Activated CD4-positive, alpha-beta memory T cell treated with anti-CD3 and anti-CD28 coated beads for 36 hours (primary cell): ENCODE results near the gene SPTBN5. TPM values are rescaled to one million over a fixed set of nuclear protein-coding genes. Genes with fewer than 3 reads are reported as not detected.
A peak's percentile ranks its signal among the peaks of the same experiment; 100 is the strongest.

Experiments
- CTCF ChIA-PET: fragments of 350-600 bp; sonication (Branson Sonifier 250); formaldehyde crosslinking; loops from one replicate; lab custom pipeline; 2021; ENCODE audit warnings: antibody characterized with exemption, inconsistent platforms; lab: Charles Lee
- POLR2A ChIA-PET: fragments of 350-600 bp; sonication (Branson Sonifier 250); formaldehyde crosslinking; loops from one replicate; lab custom pipeline; 2021; ENCODE audit warnings: antibody characterized with exemption; lab: Charles Lee
- DNase-seq: peaks from one replicate; pipeline ENCODE4 v3.0.0-alpha.2; 2020
- H3K27ac Mint-ChIP-seq: one replicate; pipeline ENCODE4 v1.8.0; 2021; ENCODE audit warnings: mixed read lengths
- H3K27me3 Mint-ChIP-seq: one replicate; pipeline ENCODE4 v1.8.0; 2021; ENCODE audit warnings: mixed read lengths
- H3K36me3 Mint-ChIP-seq: one replicate; pipeline ENCODE4 v1.8.0; 2021; ENCODE audit warnings: mixed read lengths
- H3K4me1 Mint-ChIP-seq: one replicate; pipeline ENCODE4 v1.8.0; 2021; ENCODE audit warnings: low read depth, mixed read lengths
- H3K4me3 Mint-ChIP-seq: one replicate; pipeline ENCODE4 v1.8.0; 2021; ENCODE audit warnings: mild to moderate bottlenecking, mixed read lengths
- H3K9me3 Mint-ChIP-seq: one replicate; pipeline ENCODE4 v1.8.0; 2021; ENCODE audit warnings: mixed read lengths
- intact Hi-C: fragments of 100-400 bp; cut with micrococcal nuclease; formaldehyde crosslinking; loops from one replicate; pipeline ENCODE4 v1.15.1; 2023
- total RNA-seq, 2 experiments: library from RNA; stranded (reverse); gene quantifications; one replicate each; pipeline ENCODE4 v1.2.3, GENCODE V29; 2021

The SPTBN5 gene
- total RNA-seq, 2 experiments from 2014 or later: 0.88 to 1.6 TPM

GRCh38 chr15:41926185-41927056, 32.6 kb upstream of the SPTBN5 start:
- intact Hi-C loops: no loop called here
- DNase-seq: no peak
- POLR2A ChIA-PET: no interaction called here
- no peaks in the 10 kb centered on the region for H3K9me3 Mint-ChIP-seq
- H3K27ac Mint-ChIP-seq: peak overlapping the region; percentile 6
- H3K4me3 Mint-ChIP-seq: no peak overlapping the region
- CTCF ChIA-PET: interaction anchor here (0.9 kb wide), 1 partner anchor 11 kb away, joined by 3 read pairs; no protein-coding TSS in a partner anchor
- H3K36me3 Mint-ChIP-seq: peaks cover 17% of the 10 kb centered on the region
- H3K27me3 Mint-ChIP-seq: no peaks in the 10 kb centered on the region
- H3K4me1 Mint-ChIP-seq: peaks cover 39% of the 10 kb centered on the region

GRCh38 chr15:41925086-41925608, 31.3 kb upstream of the SPTBN5 start:
- ChIA-PET POLR2A (no interaction called here), CTCF (no interaction called here)
- H3K27me3 Mint-ChIP-seq: no peaks in the 10 kb centered on the region
- H3K9me3 Mint-ChIP-seq: no peaks in the 10 kb centered on the region
- H3K4me3 Mint-ChIP-seq: no peak overlapping the region
- DNase-seq: no peak
- intact Hi-C loops: no loop called here
- H3K27ac Mint-ChIP-seq: no peak overlapping the region
- peaks cover 36% of the 10 kb centered on the region for H3K4me1 Mint-ChIP-seq
- peaks cover 18% of the 10 kb centered on the region for H3K36me3 Mint-ChIP-seq

GRCh38 chr15:41923401-41923997, 29.6 kb upstream of the SPTBN5 start:
- Mint-ChIP-seq H3K4me3 (no peak overlapping the region), H3K27me3 (no peaks in the 10 kb centered on the region), H3K36me3 (peaks cover 27% of the 10 kb centered on the region), H3K4me1 (peaks cover 24% of the 10 kb centered on the region), H3K27ac (no peak overlapping the region), H3K9me3 (no peaks in the 10 kb centered on the region)
- ChIA-PET POLR2A (no interaction called here), CTCF (interaction anchor here (2.8 kb wide), 1 partner anchor 19 kb away, joined by 9 read pairs; no protein-coding TSS in a partner anchor)
- intact Hi-C loops: no loop called here
- DNase-seq: no peak

- peaks cover 17% of the 10 kb centered on the region for H3K4me1 Mint-ChIP-seq
- no peaks in the 10 kb centered on the region for H3K9me3 Mint-ChIP-seq
- no peak overlapping the region for H3K27ac Mint-ChIP-seq
- peaks cover 27% of the 10 kb centered on the region for H3K36me3 Mint-ChIP-seq
- POLR2A ChIA-PET: no interaction called here
- H3K27me3 Mint-ChIP-seq: no peaks in the 10 kb centered on the region
- no peak overlapping the region for H3K4me3 Mint-ChIP-seq
- CTCF ChIA-PET: interaction anchor here (2.8 kb wide), 1 partner anchor 17 kb away, joined by 9 read pairs; no protein-coding TSS in a partner anchor
- intact Hi-C loops: no loop called here
- DNase-seq: no peak
Observed at GRCh38 chr15:41922353-41922752, 28.5 kb upstream of the SPTBN5 start.

- POLR2A ChIA-PET: no interaction called here
- peaks cover 29% of the 10 kb centered on the region for H3K36me3 Mint-ChIP-seq
- peaks cover 12% of the 10 kb centered on the region for H3K4me1 Mint-ChIP-seq
- no peak overlapping the region for H3K27ac Mint-ChIP-seq
- intact Hi-C loops: no loop called here
- H3K4me3 Mint-ChIP-seq: no peak overlapping the region
- no peaks in the 10 kb centered on the region for H3K9me3 Mint-ChIP-seq
- H3K27me3 Mint-ChIP-seq: no peaks in the 10 kb centered on the region
- CTCF ChIA-PET: interaction anchor here (2.8 kb wide), 1 partner anchor 17 kb away, joined by 9 read pairs; no protein-coding TSS in a partner anchor
- no peak for DNase-seq
Observed at GRCh38 chr15:41921639-41922038, 27.8 kb upstream of the SPTBN5 start.

GRCh38 chr15:41921167-41921566, 27.3 kb upstream of the SPTBN5 start:
- H3K4me1 Mint-ChIP-seq: peaks cover 7% of the 10 kb centered on the region
- CTCF ChIA-PET: no interaction called here
- H3K9me3 Mint-ChIP-seq: no peaks in the 10 kb centered on the region
- POLR2A ChIA-PET: no interaction called here
- no peak for DNase-seq
- H3K36me3 Mint-ChIP-seq: peaks cover 30% of the 10 kb centered on the region
- intact Hi-C loops: no loop called here
- H3K4me3 Mint-ChIP-seq: no peak overlapping the region
- no peak overlapping the region for H3K27ac Mint-ChIP-seq
- H3K27me3 Mint-ChIP-seq: no peaks in the 10 kb centered on the region

GRCh38 chr15:41919954-41920538, 26.2 kb upstream of the SPTBN5 start:
- peaks cover 33% of the 10 kb centered on the region for H3K36me3 Mint-ChIP-seq
- H3K27ac Mint-ChIP-seq: no peak overlapping the region

GRCh38 chr15:41919201-41919820, 25.5 kb upstream of the SPTBN5 start:
- intact Hi-C loops: loop anchor here (1.0 kb wide), 1 partner anchor 26 kb away; no protein-coding TSS in a partner anchor
- no peak overlapping the region for H3K27ac Mint-ChIP-seq
- H3K4me3 Mint-ChIP-seq: no peak overlapping the region
- H3K9me3 Mint-ChIP-seq: no peaks in the 10 kb centered on the region
- no peak for DNase-seq
- H3K4me1 Mint-ChIP-seq: peaks cover 5% of the 10 kb centered on the region
- peaks cover 30% of the 10 kb centered on the region for H3K36me3 Mint-ChIP-seq
- ChIA-PET CTCF (interaction anchor here (1.4 kb wide), 2 partner anchors 18 to 165 kb away, joined by 4 read pairs; no protein-coding TSS in a partner anchor), POLR2A (no interaction called here)
- no peaks in the 10 kb centered on the region for H3K27me3 Mint-ChIP-seq

More at GRCh38 chr15:41919954-41920538, 26.2 kb upstream of the SPTBN5 start:
- ChIA-PET CTCF (no interaction called here), POLR2A (no interaction called here)
- H3K9me3 Mint-ChIP-seq: no peaks in the 10 kb centered on the region
- intact Hi-C loops: loop anchor here (1.0 kb wide), 1 partner anchor 25 kb away; no protein-coding TSS in a partner anchor
- DNase-seq: no peak
- no peak overlapping the region for H3K4me3 Mint-ChIP-seq
- no peaks in the 10 kb centered on the region for H3K27me3 Mint-ChIP-seq
- peaks cover 5% of the 10 kb centered on the region for H3K4me1 Mint-ChIP-seq

- CTCF ChIA-PET: interaction anchor here (1.4 kb wide), 3 partner anchors 14 to 166 kb away, joined by 4 to 5 read pairs (median 4); no protein-coding TSS in a partner anchor
- POLR2A ChIA-PET: no interaction called here
- Mint-ChIP-seq H3K9me3 (no peaks in the 10 kb centered on the region), H3K4me3 (no peak overlapping the region), H3K27ac (no peak overlapping the region), H3K36me3 (peaks cover 30% of the 10 kb centered on the region), H3K4me1 (peaks cover 5% of the 10 kb centered on the region), H3K27me3 (no peaks in the 10 kb centered on the region)
- no peak for DNase-seq
- intact Hi-C loops: loop anchor here (1.0 kb wide), 1 partner anchor 27 kb away; no protein-coding TSS in a partner anchor
Observed at GRCh38 chr15:41918506-41919126, 24.8 kb upstream of the SPTBN5 start.

- no peak for DNase-seq
- peaks cover 5% of the 10 kb centered on the region for H3K4me1 Mint-ChIP-seq
- H3K36me3 Mint-ChIP-seq: peaks cover 30% of the 10 kb centered on the region
- intact Hi-C loops: no loop called here
- no peaks in the 10 kb centered on the region for H3K9me3 Mint-ChIP-seq
- CTCF ChIA-PET: interaction anchor here (1.4 kb wide), 3 partner anchors 13 to 166 kb away, joined by 4 to 5 read pairs (median 4); no protein-coding TSS in a partner anchor
- H3K4me3 Mint-ChIP-seq: no peak overlapping the region
- H3K27ac Mint-ChIP-seq: no peak overlapping the region
- no peaks in the 10 kb centered on the region for H3K27me3 Mint-ChIP-seq
- POLR2A ChIA-PET: no interaction called here
Observed at GRCh38 chr15:41917767-41918430, 24.0 kb upstream of the SPTBN5 start.
